Left lung (tissue), 10 donors: ENCODE measurements around the gene SFI1. TPM values are rescaled to one million over a fixed set of nuclear protein-coding genes. Genes with fewer than 3 reads are reported as not detected.
"Not testable (repeated sequence)": the region's sequence is repeated elsewhere in the genome, so short reads cannot be mapped to it uniquely, and the experiment has no call there.

Experiments used
- ATAC-seq: fragments of 200-7000 bp; cut with Tn5 transposase; one replicate; pipeline ENCODE4 v1.9.1; 2020; ENCODE audit warnings: moderate library complexity
- DNase-seq, 4 donors: peaks; one replicate each; pipeline ENCODE4 v3.0.0-alpha.2; 2013 to 2020
- H3K27ac ChIP-seq, 2 donors: fragments of 200-600 bp; sonication (generic) in 1 of 2; one replicate each; pipeline versions ENCODE4 v1.5.0 to v1.8.0; 2020 to 2021
- H3K27me3 ChIP-seq, 2 donors: fragments of 200-600 bp; sonication (generic) in 1 of 2; one replicate each; pipeline versions ENCODE4 v1.5.0 to v1.8.0; 2020 to 2021
- H3K36me3 ChIP-seq, 2 donors: fragments of 200-600 bp; sonication (generic) in 1 of 2; one replicate each; pipeline versions ENCODE4 v1.5.0 to v1.8.0; 2020 to 2021
- H3K4me1 ChIP-seq, 2 donors: fragments of 200-600 bp; one replicate each; pipeline ENCODE4 v1.8.0; 2021
- H3K4me3 ChIP-seq, 2 donors: fragments of 200-600 bp; sonication (generic) in 1 of 2; one replicate each; pipeline versions ENCODE4 v1.5.0 to v1.8.0; 2020 to 2021; ENCODE audit warnings: mild to moderate bottlenecking in 1 of 2
- H3K9me3 ChIP-seq, 2 donors: fragments of 200-600 bp; sonication (generic) in 1 of 2; one replicate each; pipeline versions ENCODE4 v1.5.0 to v1.8.0; 2020 to 2021
- intact Hi-C, 2 donors: fragments of 100-400 bp; cut with DNase I; formaldehyde crosslinking; loops; one replicate each; pipeline versions ENCODE4 v1.11.2 to v1.14.2; 2022
- polyA plus RNA-seq, 6 donors: library from polyadenylated mRNA; unstranded; fragments of 120-200 nt; gene quantifications; one replicate each; pipeline ENCODE4 v1.2.1, GENCODE V29; 2013; ENCODE audit not compliant: insufficient read length in 6 of 6
- total RNA-seq, 2 donors: library from RNA; stranded (reverse); fragmentation: NEBNext Ultra II Directional; extraction: Animal tissue kit (Norgen Biotek cat#: 25700); gene quantifications; one replicate each; pipeline ENCODE4 v1.2.1, GENCODE V29; 2021
- TF ChIP-seq, protein P1 (sequence below), 2 donors: fragments of 200-600 bp; sonication (generic) in 1 of 2; IDR thresholded peaks; one replicate each; pipeline versions ENCODE4 v1.5.0 to v1.8.0; 2021; ENCODE audit warnings: antibody characterized with exemption in 2 of 2
- donor health status: DM: no; HTN: yes; CAD: no.
- donor health status: DM: no; HTN: no; CAD: no.

Gene SFI1
- total and polyA plus RNA-seq, 8 donors = 27.6 to 40.7 (median 35.2) TPM

DNA sequence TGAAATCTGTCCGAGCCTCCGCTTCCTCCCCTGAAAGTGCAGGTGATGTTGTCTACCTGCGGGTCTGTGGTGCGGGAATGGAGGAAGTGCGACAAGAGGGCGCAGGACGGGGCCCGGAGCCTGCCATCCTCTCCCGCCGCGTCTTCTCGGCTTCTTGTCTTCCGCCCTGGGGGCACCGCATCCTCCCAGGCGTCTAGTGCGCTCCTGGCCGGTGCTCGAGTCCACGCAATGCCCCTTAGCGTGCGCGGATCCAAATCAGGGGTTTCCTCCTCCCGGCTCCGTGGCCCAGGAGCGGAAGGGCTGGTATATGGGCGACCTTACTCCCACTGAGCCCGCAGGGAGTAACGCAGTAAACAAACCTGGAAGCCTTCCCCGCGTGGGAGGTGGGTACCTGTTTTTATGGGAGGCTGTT lies 405 bp downstream of the SFI1 start:
- H3K27me3 ChIP-seq = no peaks in the 10 kb centered on the region
- DNase-seq (peak in 2 of 4 donors; percentile 52 to 86), ATAC-seq (peak; percentile 39)
- peaks cover 0 to 16% of the 10 kb centered on the region in 2 donors for H3K4me1 ChIP-seq
- intact Hi-C loops = no loop called here
- TF ChIP-seq, protein P1, sequence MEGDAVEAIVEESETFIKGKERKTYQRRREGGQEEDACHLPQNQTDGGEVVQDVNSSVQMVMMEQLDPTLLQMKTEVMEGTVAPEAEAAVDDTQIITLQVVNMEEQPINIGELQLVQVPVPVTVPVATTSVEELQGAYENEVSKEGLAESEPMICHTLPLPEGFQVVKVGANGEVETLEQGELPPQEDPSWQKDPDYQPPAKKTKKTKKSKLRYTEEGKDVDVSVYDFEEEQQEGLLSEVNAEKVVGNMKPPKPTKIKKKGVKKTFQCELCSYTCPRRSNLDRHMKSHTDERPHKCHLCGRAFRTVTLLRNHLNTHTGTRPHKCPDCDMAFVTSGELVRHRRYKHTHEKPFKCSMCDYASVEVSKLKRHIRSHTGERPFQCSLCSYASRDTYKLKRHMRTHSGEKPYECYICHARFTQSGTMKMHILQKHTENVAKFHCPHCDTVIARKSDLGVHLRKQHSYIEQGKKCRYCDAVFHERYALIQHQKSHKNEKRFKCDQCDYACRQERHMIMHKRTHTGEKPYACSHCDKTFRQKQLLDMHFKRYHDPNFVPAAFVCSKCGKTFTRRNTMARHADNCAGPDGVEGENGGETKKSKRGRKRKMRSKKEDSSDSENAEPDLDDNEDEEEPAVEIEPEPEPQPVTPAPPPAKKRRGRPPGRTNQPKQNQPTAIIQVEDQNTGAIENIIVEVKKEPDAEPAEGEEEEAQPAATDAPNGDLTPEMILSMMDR (IDR thresholded peaks at IDR 0.05) = no peak
- H3K27ac ChIP-seq = peak overlapping the region; percentile 71 to 90
- H3K36me3 ChIP-seq = no peaks in the 10 kb centered on the region
- H3K4me3 ChIP-seq = peak overlapping the region; percentile 65 to 97
- no peaks in the 10 kb centered on the region for H3K9me3 ChIP-seq

GRCh38 chr22:31497148-31497938 lies 1.0 kb downstream of the SFI1 start:
- intact Hi-C loops = no loop called here
- H3K27ac ChIP-seq = peak overlapping the region in 1 of 2 donors; percentile 90
- DNase-seq (no peak), ATAC-seq (no peak)
- peak overlapping the region; percentile 65 to 97 for H3K4me3 ChIP-seq
- H3K9me3 ChIP-seq = no peaks in the 10 kb centered on the region
- no peaks in the 10 kb centered on the region for H3K36me3 ChIP-seq
- H3K4me1 ChIP-seq = peaks cover 0 to 16% of the 10 kb centered on the region in 2 donors
- TF ChIP-seq, protein P1 (IDR thresholded peaks at IDR 0.05) = no peak
- no peaks in the 10 kb centered on the region for H3K27me3 ChIP-seq

GRCh38 chr22:31501738-31502137 lies 5.4 kb downstream of the SFI1 start:
- H3K9me3 ChIP-seq = no peaks in the 10 kb centered on the region
- H3K27me3 ChIP-seq = no peaks in the 10 kb centered on the region
- H3K36me3 ChIP-seq = no peaks in the 10 kb centered on the region
- ATAC-seq = no peak
- DNase-seq = no peak
- intact Hi-C loops = no loop called here
- no peak overlapping the region for H3K4me3 ChIP-seq
- H3K27ac ChIP-seq = no peak overlapping the region
- H3K4me1 ChIP-seq = peaks cover 0 to 8% of the 10 kb centered on the region in 2 donors
- TF ChIP-seq, protein P1 (IDR thresholded peaks at IDR 0.05) = no peak

- intact Hi-C loops = no loop called here
- Histone ChIP-seq H3K4me3 (no peak overlapping the region), H3K4me1 (no peaks in the 10 kb centered on the region), H3K27me3 (no peaks in the 10 kb centered on the region), H3K27ac (no peak overlapping the region), H3K9me3 (peaks cover 0 to 4% of the 10 kb centered on the region in 2 donors), H3K36me3 (no peaks in the 10 kb centered on the region)
- TF ChIP-seq, protein P1 (IDR thresholded peaks at IDR 0.05) = no peak
- peak in 1 of 4 donors; percentile 25 for DNase-seq
- peak; percentile 22 for ATAC-seq
These were observed 7.1 kb downstream of the SFI1 start for GRCh38 chr22:31503211-31503964.

DNA sequence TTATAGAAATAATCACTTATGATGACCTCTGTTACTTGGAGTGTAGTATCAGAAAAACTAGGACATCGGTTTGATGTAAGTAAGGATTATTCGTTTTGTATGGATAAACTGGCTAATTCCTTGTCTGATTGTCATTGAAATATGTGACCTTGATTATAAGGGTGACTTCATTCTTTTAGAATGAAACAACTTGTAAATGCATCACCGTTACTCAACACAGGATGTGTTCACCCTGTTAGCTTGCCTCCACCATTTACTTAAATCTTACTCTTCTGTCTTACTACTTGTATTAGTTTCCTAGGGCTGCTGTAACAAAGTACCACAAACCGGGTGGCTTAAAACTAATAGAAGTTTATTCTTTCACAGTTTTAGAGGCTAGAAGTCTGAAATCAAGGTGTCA lies 7.9 kb downstream of the SFI1 start:
- no peaks in the 10 kb centered on the region for H3K27me3 ChIP-seq

GRCh38 chr22:31507517-31507916 lies 11.2 kb downstream of the SFI1 start:
- H3K4me1 ChIP-seq, H3K9me3 ChIP-seq, intact Hi-C loops, DNase-seq, H3K27me3 ChIP-seq, H3K27ac ChIP-seq, ATAC-seq, H3K4me3 ChIP-seq: not testable (repeated sequence)
- H3K36me3 ChIP-seq = peaks cover 0 to 28% of the 10 kb centered on the region in 2 donors

More for the DNA sequence above, 7.9 kb downstream of the SFI1 start:
- H3K9me3 ChIP-seq = peaks cover 0 to 4% of the 10 kb centered on the region in 2 donors
- TF ChIP-seq, protein P1 (IDR thresholded peaks at IDR 0.05) = no peak
- no peaks in the 10 kb centered on the region for H3K4me1 ChIP-seq
- H3K27ac ChIP-seq = no peak overlapping the region
- H3K4me3 ChIP-seq = no peak overlapping the region
- DNase-seq (no peak), ATAC-seq (no peak)
- intact Hi-C loops = no loop called here
- peaks cover 0 to 3% of the 10 kb centered on the region in 2 donors for H3K36me3 ChIP-seq
